ENCODE measurements around the gene SPTLC3.

DNA sequence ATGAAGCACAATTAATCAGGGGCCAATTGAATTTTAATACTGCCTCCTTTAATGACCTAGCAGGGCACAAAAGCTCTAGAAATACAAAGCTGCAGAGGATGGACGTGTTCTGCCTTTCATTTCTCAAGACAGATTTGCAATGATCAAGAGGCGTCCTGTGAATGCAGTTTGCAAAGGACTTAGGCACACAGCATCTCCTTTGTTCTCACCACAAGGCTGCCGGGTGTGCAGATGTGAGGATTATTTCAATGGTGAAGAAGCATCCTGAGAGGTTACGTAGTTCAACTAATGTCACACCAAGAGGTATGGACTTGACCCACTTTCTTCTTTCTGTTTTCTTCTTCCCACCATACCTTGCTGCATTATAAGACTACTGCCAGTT lies 42.9 kb upstream of the SPTLC3 start:
- TF ChIP-seq, protein P1, sequence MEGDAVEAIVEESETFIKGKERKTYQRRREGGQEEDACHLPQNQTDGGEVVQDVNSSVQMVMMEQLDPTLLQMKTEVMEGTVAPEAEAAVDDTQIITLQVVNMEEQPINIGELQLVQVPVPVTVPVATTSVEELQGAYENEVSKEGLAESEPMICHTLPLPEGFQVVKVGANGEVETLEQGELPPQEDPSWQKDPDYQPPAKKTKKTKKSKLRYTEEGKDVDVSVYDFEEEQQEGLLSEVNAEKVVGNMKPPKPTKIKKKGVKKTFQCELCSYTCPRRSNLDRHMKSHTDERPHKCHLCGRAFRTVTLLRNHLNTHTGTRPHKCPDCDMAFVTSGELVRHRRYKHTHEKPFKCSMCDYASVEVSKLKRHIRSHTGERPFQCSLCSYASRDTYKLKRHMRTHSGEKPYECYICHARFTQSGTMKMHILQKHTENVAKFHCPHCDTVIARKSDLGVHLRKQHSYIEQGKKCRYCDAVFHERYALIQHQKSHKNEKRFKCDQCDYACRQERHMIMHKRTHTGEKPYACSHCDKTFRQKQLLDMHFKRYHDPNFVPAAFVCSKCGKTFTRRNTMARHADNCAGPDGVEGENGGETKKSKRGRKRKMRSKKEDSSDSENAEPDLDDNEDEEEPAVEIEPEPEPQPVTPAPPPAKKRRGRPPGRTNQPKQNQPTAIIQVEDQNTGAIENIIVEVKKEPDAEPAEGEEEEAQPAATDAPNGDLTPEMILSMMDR (IDR thresholded peaks at IDR 0.05), result no peak
- TF ChIP-seq POLR2A (IDR thresholded peaks at IDR 0.05), result no peak

All from Peyer's patch (tissue), 4 donors.